ENCODE data around the gene TGM3.

- TF ChIP-seq ZSCAN30 (tag by site-specific recombination; IDR thresholded peaks at IDR 0.05) (no peak), ZNF23 (tag by site-specific recombination; IDR thresholded peaks at IDR 0.05; ENCODE audit: borderline replicate concordance) (no peak), ZBTB7A (tag by site-specific recombination; IDR thresholded peaks at IDR 0.05; ENCODE audit: low read depth) (no peak), ATF2 (tag by site-specific recombination; IDR thresholded peaks at IDR 0.05; ENCODE audit: low read depth) (no peak), ZBTB11 (tag by site-specific recombination; conservative IDR thresholded peaks at IDR 0.05; ENCODE audit: low read depth) (no peak), CTCF (tag by site-specific recombination; IDR thresholded peaks at IDR 0.05) (no peak), ZNF140 (tag by site-specific recombination; IDR thresholded peaks at IDR 0.05) (no peak), SETDB1 (IDR thresholded peaks at IDR 0.05; ENCODE audit: insufficient read length, low read length) (no peak), ZNF274 (IDR thresholded peaks at IDR 0.05; ENCODE audit: low read length) (no peak), ZNF274 (tag by site-specific recombination; IDR thresholded peaks at IDR 0.05; ENCODE audit: borderline replicate concordance) (no peak), ZFP37 (tag by site-specific recombination; IDR thresholded peaks at IDR 0.05) (no peak), KLF17 (tag by site-specific recombination; IDR thresholded peaks at IDR 0.05) (no peak), GLIS2 (tag by site-specific recombination; IDR thresholded peaks at IDR 0.05) (no peak), ZBTB17 (tag by site-specific recombination; IDR thresholded peaks at IDR 0.05) (no peak)
These were observed 41.5 kb upstream of the TGM3 start for GRCh38 chr20:2254333-2254732.

Measured in HEK293 (cell line).